Breast epithelium (tissue), 4 donors: Measurements from ENCODE around the gene ARHGEF19. TPM values are rescaled to one million over a fixed set of nuclear protein-coding genes. Genes with fewer than 3 reads are reported as not detected.
A peak's percentile ranks its signal among the peaks of the same experiment; 100 is the strongest.

ENCODE experiments used
- DNase-seq, 2 donors: peaks; one replicate each; pipeline ENCODE4 v3.0.0-alpha.2; 2019; ENCODE audit warnings: low spot score in 2 of 2
- H3K27ac ChIP-seq, 2 donors: fragments of 200-600 bp; sonication (generic) in 1 of 2; one replicate each; pipeline ENCODE4 v1.5.1; 2016 to 2019; ENCODE audit warnings: mild to moderate bottlenecking in 1 of 2
- H3K27me3 ChIP-seq, 2 donors: fragments of 200-600 bp; sonication (generic) in 1 of 2; one replicate each; pipeline versions ENCODE4 v1.5.1 to v1.6.0; 2017 to 2019; ENCODE audit warnings: control low read depth in 1 of 2, mild to moderate bottlenecking in 1 of 2
- H3K36me3 ChIP-seq: fragments of 200-600 bp; one replicate; pipeline ENCODE4 v1.5.1; 2019
- H3K4me1 ChIP-seq, 2 donors: fragments of 200-600 bp; sonication (generic); one replicate each; pipeline ENCODE4 v1.5.1; 2016 to 2019; ENCODE audit warnings: control low read depth in 1 of 2
- H3K4me3 ChIP-seq, 3 donors: fragments of 200-600 bp; sonication (generic); 1 replicate in 2 of 3; 2 replicates in 1 of 3; pipeline ENCODE4 v1.5.1; 2016 to 2019; ENCODE audit warnings: mild to moderate bottlenecking in 3 of 3, moderate library complexity in 2 of 3
- H3K9me3 ChIP-seq, 2 donors: fragments of 200-600 bp; sonication (generic) in 1 of 2; one replicate each; pipeline ENCODE4 v1.5.1; 2016 to 2019; ENCODE audit warnings: control low read depth in 1 of 2
- POLR2A ChIP-seq: fragments of 450-650 bp; IDR thresholded peaks from one replicate; pipeline ENCODE4 v1.6.1; 2016; ENCODE audit warnings: antibody characterized with exemption, mild to moderate bottlenecking, moderate library complexity
- POLR2AphosphoS5 ChIP-seq, 3 donors: sonication (generic); formaldehyde crosslinking; IDR thresholded peaks; one replicate each; pipeline ENCODE4 v1.6.1; 2017; ENCODE audit warnings: antibody characterized with exemption in 3 of 3
- intact Hi-C: fragments of 100-400 bp; cut with DNase I; formaldehyde crosslinking; loops from one replicate; pipeline ENCODE4 v1.15.1; 2023; ENCODE audit warnings: low total_unique reads
- total RNA-seq, 3 donors: library from RNA; depleted of rRNA; stranded (reverse); fragments of >200 nt; gene quantifications; one replicate each; pipeline ENCODE4 v1.1.0, GENCODE V29; 2016
- TF ChIP-seq, protein P1 (sequence below), 3 donors: fragments of 450-650 bp; IDR thresholded peaks; one replicate each; pipeline ENCODE4 v1.5.1; 2016 to 2017; ENCODE audit warnings: antibody characterized with exemption in 3 of 3, mild to moderate bottlenecking in 3 of 3, moderate library complexity in 3 of 3

Gene ARHGEF19
- total RNA-seq, 3 donors from 2014 or later: 7.5 to 18.0 (median 12.9) TPM

DNA sequence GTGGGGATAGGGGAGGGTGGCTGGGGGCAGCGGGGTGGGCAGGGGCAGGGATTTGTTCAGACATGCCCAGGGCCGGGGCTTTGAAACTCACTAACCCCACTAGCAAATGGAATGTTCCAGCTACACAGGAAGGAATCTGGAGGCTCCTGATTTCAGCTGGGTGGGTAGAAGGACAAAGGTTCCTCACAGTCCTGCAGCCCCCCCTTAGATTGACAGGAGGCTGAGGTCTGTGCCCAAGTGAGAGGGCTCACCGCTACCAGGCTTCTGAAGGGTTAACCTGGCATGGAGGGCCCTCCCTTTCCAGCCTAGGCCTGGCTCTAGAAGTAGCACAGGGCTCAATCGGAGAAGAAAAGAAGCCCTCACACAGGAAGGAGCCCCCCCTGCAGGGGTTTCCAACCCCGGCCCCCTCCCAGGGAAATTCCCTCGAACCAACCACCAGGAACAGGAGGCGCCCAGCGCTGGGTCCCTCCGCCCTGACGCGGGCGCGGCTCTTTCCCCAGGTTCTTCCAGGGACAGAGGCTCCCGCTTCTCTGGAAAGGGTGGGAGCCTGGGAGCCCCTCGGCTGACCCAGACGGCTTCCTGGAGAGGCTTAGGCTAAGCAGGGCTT lies 59.9 kb downstream of the ARHGEF19 start:
- TF ChIP-seq POLR2AphosphoS5 (IDR thresholded peaks at IDR 0.05): no peak
- TF ChIP-seq, protein P1, sequence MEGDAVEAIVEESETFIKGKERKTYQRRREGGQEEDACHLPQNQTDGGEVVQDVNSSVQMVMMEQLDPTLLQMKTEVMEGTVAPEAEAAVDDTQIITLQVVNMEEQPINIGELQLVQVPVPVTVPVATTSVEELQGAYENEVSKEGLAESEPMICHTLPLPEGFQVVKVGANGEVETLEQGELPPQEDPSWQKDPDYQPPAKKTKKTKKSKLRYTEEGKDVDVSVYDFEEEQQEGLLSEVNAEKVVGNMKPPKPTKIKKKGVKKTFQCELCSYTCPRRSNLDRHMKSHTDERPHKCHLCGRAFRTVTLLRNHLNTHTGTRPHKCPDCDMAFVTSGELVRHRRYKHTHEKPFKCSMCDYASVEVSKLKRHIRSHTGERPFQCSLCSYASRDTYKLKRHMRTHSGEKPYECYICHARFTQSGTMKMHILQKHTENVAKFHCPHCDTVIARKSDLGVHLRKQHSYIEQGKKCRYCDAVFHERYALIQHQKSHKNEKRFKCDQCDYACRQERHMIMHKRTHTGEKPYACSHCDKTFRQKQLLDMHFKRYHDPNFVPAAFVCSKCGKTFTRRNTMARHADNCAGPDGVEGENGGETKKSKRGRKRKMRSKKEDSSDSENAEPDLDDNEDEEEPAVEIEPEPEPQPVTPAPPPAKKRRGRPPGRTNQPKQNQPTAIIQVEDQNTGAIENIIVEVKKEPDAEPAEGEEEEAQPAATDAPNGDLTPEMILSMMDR (IDR thresholded peaks at IDR 0.05): no peak
- no peak for TF ChIP-seq POLR2A
- peaks cover 12 to 34% of the 10 kb centered on the region in 2 donors for H3K4me1 ChIP-seq
- H3K27ac ChIP-seq: peak overlapping the region; percentile 94 to 96

DNA sequence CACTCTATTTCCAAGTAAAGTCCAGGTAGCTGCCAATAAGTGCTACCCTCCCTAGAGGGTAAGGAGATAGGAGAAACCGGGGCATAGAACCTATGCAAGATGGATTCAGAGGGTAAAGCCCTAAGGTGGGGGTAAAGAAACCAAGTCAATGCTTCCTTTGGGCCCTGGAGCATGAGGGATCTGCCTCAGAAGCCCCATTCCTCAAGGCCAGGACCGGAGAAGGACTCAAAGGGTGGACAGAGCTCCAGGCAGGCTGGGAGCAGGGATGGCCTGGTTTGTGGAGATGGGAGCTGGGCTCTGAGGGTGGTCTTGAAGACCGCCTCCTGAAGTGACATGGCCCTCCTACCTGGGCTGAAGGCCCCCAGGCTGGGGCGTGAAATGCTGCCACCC lies 60.5 kb downstream of the ARHGEF19 start:
- intact Hi-C loops: no loop called here
- no peak for DNase-seq
- peak overlapping the region in 1 of 3 donors; percentile 83 for H3K4me3 ChIP-seq
- H3K27me3 ChIP-seq: no peaks in the 10 kb centered on the region
- no peaks in the 10 kb centered on the region for H3K9me3 ChIP-seq
- peaks cover 12 to 34% of the 10 kb centered on the region in 2 donors for H3K4me1 ChIP-seq
- H3K27ac ChIP-seq: peak overlapping the region; percentile 94 to 96
- TF ChIP-seq POLR2A (no peak), POLR2AphosphoS5 (IDR thresholded peaks at IDR 0.05) (no peak)
- TF ChIP-seq, protein P1 (IDR thresholded peaks at IDR 0.05): no peak
- no peaks in the 10 kb centered on the region for H3K36me3 ChIP-seq

More for the DNA sequence above, 59.9 kb downstream of the ARHGEF19 start:
- H3K27me3 ChIP-seq: no peaks in the 10 kb centered on the region
- no peaks in the 10 kb centered on the region for H3K36me3 ChIP-seq
- no peak for DNase-seq
- no peaks in the 10 kb centered on the region for H3K9me3 ChIP-seq
- intact Hi-C loops: no loop called here
- peak overlapping the region; percentile 64 to 83 (median 82) for H3K4me3 ChIP-seq

DNA sequence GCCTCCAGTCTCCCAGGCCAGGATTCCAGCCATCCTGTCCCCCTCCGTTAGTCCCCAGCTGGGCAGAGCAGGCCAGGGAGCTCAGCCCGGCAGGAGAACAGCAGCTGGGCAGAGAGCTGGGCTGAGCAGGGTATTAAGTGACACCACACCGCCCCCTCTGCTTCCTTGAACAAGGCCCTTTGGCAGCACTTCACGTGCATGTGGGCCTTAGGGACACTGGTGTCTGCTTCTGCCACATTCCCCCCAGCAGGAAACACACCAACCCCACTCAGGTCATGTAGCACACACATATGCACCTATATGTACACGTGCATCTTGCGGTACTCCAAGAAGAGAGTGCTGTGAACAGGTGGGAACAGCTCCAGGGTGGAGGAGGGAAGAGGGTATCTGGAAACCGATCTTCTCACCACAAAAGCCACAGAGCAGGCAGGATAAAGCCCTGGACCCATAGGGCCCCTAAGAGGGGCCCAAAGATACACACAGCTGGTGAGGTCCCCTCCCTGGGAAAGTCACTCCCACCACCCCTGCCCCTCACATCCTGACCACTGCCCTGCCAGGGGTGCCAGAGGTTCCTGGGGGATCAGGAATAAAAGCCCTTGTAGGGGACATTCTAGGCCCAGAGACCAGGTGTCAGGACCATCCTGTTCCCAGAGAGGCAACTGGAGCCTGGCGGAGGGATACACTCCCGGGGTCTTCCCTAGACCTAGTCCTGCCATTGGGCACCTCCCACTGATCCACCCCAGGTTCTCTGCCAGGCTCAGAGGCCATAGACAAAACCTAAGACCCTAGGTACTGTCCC lies 61.1 kb downstream of the ARHGEF19 start:
- H3K4me3 ChIP-seq: peak overlapping the region in 1 of 3 donors; percentile 83
- intact Hi-C loops: no loop called here
- peak overlapping the region; percentile 94 to 96 for H3K27ac ChIP-seq
- peaks cover 15 to 34% of the 10 kb centered on the region in 2 donors for H3K4me1 ChIP-seq
- H3K36me3 ChIP-seq: no peaks in the 10 kb centered on the region
- no peaks in the 10 kb centered on the region for H3K9me3 ChIP-seq
- H3K27me3 ChIP-seq: no peaks in the 10 kb centered on the region
- peak in 1 of 2 donors; percentile 66 for DNase-seq
- TF ChIP-seq POLR2A (no peak), POLR2AphosphoS5 (IDR thresholded peaks at IDR 0.05) (no peak)
- TF ChIP-seq, protein P1 (IDR thresholded peaks at IDR 0.05): no peak

DNA sequence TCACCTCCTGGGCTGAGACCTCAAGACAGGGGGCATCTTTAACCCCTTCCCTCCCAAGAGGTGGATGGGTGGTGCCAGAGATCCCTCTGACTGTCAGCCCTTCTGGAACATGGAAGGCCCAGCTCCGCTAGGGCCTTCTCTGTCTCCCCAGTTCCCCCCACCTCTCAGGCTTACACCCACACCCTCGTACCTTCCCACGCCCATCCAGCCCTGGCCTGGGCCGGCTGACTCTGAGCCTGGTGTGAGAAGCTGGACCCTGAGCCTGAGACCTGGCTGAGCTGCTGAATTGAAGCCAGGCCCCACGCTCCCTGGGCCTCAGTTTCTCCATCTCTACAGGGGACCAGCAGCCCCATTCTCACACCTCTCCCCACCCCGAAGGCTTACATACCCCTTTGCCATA lies 61.9 kb downstream of the ARHGEF19 start:
- H3K4me1 ChIP-seq: peaks cover 22 to 39% of the 10 kb centered on the region in 2 donors
- TF ChIP-seq POLR2AphosphoS5 (IDR thresholded peaks at IDR 0.05): no peak
- TF ChIP-seq POLR2A: no peak
- TF ChIP-seq, protein P1 (IDR thresholded peaks at IDR 0.05): no peak
- H3K27ac ChIP-seq: peak overlapping the region; percentile 94 to 96
- intact Hi-C loops: no loop called here
- no peaks in the 10 kb centered on the region for H3K27me3 ChIP-seq
- DNase-seq: no peak
- no peaks in the 10 kb centered on the region for H3K9me3 ChIP-seq
- H3K4me3 ChIP-seq: no peak overlapping the region
- H3K36me3 ChIP-seq: no peaks in the 10 kb centered on the region
